ENCODE results near the gene KCNJ15.

Gene KCNJ15

GRCh38 chr21:38297871-38298270 is 41.1 kb downstream of the KCNJ15 start:
- no peak for DNase-seq (ENCODE audit: low read depth in 2 of 2)

GRCh38 chr21:38298832-38299231 is 42.0 kb downstream of the KCNJ15 start:
- DNase-seq (ENCODE audit: low read depth in 2 of 2), result no peak

DNA sequence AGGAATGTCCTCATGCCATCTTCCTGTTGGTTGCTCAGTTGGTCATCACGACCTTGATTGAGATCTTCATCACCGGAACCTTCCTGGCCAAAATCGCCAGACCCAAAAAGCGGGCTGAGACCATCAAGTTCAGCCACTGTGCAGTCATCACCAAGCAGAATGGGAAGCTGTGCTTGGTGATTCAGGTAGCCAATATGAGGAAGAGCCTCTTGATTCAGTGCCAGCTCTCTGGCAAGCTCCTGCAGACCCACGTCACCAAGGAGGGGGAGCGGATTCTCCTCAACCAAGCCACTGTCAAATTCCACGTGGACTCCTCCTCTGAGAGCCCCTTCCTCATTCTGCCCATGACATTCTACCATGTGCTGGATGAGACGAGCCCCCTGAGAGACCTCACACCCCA is 42.9 kb downstream of the KCNJ15 start:
- DNase-seq (ENCODE audit: low read depth in 2 of 2), result no peak

DNA sequence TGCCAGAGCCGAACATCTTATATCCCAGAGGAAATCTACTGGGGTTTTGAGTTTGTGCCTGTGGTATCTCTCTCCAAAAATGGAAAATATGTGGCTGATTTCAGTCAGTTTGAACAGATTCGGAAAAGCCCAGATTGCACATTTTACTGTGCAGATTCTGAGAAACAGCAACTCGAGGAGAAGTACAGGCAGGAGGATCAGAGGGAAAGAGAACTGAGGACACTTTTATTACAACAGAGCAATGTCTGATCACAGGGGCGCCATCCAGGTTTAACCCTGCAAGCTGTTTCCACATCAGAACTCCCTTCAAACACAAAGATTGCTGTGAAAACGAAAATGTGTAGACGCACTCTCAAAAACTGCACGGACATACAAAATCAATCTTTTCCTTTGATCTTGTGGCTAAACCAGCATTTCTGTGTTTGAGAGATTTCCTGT is 43.4 kb downstream of the KCNJ15 start:
- DNase-seq (ENCODE audit: low read depth in 2 of 2), result no peak

DNA sequence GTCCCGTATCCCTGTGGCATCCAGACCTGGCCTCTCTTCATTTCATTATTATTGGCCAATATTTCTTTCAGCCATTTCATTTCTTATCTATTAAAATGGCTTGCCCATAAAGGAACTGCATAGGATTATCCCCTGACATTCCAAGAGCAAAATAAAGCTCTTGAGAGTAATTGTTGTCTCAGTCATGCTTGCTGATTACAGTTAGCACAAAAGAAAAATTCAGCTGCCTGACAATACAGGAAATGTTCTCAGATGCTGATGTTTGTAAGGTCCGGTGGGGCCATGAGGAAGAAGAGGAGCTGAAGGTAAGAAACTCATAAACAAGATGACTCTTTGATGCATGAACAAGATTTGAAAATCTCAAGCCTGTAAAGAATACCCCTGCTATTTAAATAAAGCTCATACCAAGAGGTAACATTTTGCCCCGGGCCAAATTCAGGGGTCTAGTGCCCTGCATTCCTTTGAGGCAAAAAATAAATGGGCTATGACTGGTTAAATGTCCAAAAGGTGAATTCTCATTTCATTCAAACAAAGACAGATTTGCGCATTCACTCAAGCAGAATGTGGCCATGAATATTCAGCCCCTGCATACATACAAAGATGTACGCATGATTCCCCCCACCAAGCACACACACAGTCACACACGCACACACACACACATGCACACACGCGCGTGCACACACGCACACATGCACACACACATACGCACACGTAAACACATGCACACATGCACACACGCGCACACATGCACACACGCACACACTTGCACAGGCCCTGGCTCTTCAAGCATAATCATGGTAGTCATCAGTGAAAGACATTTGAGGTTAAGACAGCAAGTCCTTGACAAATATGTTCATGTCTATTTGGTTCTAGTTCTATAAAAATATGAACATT is 44.8 kb downstream of the KCNJ15 start:
- no peak for DNase-seq (ENCODE audit: low read depth in 2 of 2)

GRCh38 chr21:38303300-38303699 is 46.5 kb downstream of the KCNJ15 start:
- no peak for DNase-seq (ENCODE audit: low read depth in 2 of 2)

DNA sequence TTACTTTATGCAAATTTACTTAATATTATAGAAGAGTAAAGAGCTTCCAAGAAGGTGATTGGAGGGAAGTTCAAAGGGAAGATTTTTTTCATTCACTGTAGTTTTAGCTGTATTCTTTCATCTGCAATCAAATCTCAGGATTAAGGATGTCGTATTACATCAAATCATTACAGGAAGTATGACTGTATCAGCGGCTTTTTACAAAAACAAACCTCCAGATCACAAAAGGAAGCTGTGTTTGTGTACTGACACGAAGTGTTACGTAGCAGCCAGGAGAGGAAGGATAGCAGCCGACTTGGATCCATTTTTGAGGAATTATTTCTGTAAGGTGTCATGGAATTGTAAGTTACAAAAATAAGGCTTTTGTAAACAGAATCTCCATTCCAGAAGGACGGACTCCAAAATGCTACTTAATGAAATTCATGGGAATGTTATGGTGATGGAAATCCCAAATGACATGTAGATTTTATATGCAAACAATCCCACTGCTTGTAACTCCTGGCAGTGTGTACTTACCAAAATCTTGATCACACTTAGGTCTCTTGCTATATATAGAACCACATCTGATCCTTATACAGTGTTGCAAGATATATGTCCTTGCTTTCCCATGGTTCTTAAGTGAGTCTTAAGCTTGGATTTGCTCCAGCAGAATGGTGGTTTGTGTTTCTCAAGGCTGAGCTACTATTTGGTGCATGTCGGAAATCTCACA is 49.8 kb downstream of the KCNJ15 start:
- no peak for DNase-seq (ENCODE audit: low read depth in 2 of 2)

DNA sequence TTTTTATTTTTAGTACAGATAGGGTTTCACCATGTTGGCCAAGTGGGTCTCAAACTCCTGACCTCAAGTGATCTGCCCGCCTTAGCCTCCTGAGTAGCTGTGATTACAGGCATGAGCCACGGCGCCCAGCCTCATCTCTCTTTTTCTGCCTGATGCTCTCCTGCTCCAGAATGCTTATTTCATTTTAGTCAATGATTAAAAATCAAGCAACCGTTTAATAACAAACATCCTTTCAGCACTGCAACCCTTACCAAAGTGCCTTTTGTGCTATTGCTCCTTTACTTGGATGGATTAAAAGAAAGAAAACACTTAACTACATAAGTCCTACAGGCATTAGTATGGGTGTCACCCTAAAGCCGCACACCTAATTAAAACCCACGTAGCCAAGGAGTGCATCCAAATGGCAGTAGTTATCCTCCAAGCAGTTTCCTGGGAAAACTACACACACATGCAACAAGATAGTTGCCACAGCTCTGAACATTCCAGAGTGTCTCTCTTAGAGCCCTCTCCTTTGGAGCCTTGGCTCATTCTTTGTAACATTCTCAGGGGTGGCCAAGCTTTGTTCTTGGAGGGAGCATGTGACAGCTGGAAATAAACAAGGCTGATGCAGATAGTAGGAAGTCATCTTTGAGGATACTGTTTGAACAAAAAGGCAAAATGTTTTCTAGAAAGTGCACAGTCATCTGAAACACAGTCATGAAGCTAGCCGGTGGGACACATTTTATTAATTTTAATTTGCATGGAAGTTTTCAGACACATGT is 51.2 kb downstream of the KCNJ15 start:
- no peak for DNase-seq (ENCODE audit: low read depth in 2 of 2)

- no peak for DNase-seq (ENCODE audit: low read depth in 2 of 2)
These were observed 51.8 kb downstream of the KCNJ15 start for GRCh38 chr21:38308532-38309119.

DNA sequence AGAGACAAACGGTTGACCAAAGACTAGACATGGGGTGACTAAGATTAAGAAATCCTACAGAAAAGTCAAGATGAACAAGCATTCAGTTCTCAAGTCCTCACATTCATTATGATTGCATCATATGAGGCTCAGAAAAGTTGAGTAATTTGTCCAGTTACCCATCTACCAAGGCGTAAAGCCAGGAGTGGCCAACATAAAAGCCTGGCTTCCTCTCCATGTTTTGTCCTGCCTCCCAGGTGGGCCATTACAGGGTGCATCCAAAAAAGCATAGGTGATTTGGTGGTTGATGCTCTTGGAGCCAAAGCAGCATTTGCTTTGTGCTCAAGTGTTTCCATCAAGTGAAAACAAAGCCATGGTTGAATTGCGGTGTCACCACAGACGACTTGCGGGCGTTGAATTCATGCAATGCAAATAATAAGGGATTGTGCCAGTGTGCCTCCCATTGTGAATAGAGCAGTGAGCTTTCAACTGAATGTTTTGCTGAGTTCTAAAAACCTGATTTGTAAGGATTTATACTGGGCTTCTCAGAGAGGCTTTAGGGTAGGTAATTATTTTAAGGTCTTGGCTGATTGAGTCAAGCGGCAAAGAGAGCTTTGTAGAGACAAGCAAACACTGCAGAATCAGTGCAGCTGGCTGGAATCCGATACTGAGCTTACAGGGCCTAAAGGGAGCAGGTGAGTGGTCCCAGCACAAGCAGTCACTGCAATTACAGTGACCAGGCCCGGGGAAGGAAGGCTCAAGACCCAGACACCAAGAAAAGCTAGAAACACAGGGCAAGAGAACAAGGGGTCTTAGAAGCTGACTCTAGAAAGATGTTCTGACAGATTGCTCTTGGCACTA is 54.1 kb downstream of the KCNJ15 start:
- DNase-seq (ENCODE audit: low read depth in 2 of 2), result no peak

DNA sequence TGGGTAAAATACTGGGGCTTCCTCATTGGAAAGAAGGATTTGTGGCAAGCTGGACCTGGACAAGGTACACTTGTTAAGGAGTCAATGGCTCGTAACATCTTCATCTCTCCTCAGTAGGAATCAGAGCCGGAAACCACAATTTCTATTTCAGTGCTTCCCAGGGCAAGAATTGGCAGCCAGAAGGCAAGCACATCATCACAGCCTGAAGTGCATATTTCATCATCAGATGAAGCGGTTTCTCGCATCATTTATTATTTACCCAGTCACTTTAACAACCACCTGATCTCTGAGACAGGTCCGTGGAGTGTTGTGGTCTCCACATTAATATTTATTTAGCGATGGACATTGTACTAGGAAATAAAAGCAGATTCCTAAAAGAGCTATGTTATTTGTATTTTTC is 55.0 kb downstream of the KCNJ15 start:
- DNase-seq (ENCODE audit: low read depth in 2 of 2), result no peak

- no peak for DNase-seq (ENCODE audit: low read depth in 2 of 2)
These were observed 56.0 kb downstream of the KCNJ15 start for GRCh38 chr21:38312822-38313221.

DNA sequence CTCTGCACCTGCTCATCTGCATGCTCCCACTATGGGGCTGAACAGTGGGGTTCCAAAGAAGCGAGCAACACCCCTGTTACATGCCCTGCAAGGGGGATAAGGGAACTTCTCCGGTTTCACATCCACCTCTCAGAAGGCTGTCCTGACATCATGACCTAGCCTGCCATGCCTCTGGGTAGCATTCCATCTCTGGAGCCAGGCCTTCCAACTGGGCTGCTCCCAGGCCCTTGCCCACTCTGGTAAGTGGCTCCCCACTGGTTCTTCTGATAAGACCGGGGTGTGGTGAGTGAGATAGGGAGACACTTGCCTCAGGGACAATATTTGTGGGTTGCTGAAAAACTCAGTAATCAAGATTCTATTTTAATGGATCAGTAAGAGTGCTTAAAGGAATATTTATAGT is 57.8 kb downstream of the KCNJ15 start:
- DNase-seq (ENCODE audit: low read depth in 2 of 2), result no peak

DNA sequence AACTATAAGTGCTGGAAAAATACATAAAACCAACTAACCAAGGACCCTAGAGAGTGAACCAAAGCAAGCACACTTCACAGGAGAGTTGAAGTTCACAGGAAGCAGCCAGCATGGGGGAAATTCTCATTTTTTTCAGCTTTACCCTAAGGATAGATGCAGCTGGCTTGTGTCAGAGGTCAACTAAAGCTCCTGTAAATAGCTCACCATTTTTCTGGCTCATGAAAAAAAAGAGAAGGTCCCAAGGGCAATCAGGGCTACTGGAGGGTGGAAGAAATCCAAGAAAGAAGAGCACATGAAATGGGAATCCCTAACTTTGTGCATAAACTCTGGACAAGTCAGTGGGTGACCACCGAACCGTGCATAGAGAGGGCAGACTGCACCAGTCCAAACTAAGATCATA is 58.3 kb downstream of the KCNJ15 start:
- no peak for DNase-seq (ENCODE audit: low read depth in 2 of 2)

GRCh38 chr21:38319781-38320180 is 63.0 kb downstream of the KCNJ15 start:
- DNase-seq (ENCODE audit: low read depth in 2 of 2), result no peak

GRCh38 chr21:38321568-38321967 is 64.8 kb downstream of the KCNJ15 start:
- DNase-seq (ENCODE audit: low read depth in 2 of 2), result no peak

DNA sequence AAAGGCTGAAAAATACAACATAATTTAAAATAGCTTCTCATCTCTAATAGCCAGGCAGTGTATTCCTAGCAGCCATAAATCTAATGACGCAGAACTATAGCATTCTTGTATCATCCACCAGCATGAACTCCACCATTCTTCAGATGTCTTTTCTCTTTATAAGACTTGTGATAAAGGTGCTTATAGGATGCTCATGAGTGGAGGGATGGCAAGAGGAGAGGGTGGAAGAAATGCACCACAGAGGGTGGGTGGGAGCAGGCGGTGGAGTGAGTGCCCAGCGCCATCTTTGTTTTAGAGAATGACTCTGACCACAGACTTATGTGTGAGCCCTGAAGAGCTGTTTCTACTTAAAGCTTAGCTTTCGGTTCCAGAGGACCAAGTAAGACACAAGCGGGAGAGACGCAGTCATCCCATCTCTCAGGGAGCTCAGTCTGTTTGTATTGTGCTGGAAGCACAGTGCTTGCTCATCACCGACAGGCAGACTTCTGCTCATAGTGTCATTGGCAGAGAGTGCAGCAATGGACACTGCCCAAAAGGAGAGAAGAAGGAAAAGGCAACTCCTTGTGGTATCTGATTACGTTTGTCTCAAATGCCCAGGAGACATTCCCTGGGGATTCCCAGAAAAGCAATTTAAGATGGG is 65.6 kb downstream of the KCNJ15 start:
- no peak for DNase-seq (ENCODE audit: low read depth in 2 of 2)

GRCh38 chr21:38323721-38324531 is 67.1 kb downstream of the KCNJ15 start:
- no peak for DNase-seq (ENCODE audit: low read depth in 2 of 2)

DNA sequence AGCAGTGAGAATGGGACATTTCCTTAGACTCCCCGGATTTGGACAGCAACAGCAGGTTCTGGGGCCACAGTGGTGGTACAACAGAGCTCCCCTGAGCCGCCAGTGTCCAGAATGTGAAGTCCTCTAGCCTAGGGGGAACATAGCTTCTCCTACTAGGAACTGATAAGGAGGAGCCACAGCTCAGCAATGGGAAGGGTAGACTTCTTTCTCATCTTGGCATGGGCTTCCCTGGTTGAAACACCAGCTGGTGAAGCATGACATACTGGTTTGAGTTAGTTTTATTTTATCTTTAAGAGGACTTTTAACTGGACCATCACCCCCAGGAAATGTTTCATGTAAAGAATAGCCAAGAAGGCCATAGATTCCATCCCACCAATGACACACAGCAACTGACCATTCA is 68.4 kb downstream of the KCNJ15 start:
- DNase-seq (ENCODE audit: low read depth in 2 of 2), result no peak
